Bronchial epithelial cell (primary cell): ENCODE data around the gene RASGRF2. TPM values are rescaled to one million over a fixed set of nuclear protein-coding genes. Genes with fewer than 3 reads are reported as not detected.

Experiments used
- DNase-seq: peaks from one replicate; pipeline ENCODE4 v3.0.0-alpha.2; 2010; ENCODE audit warnings: low read depth
- FAIRE-seq: peaks from 2 replicates; lab custom pipeline; 2011; peaks lifted over from hg19 to GRCh38; lab: Jason Lieb, UNC
- H3K27me3 ChIP-seq: 2 replicates; pipeline ENCODE4 v1.5.1; 2011; ENCODE audit warnings: low read length; ENCODE audit not compliant: control insufficient read depth, insufficient read depth
- H3K36me3 ChIP-seq: 2 replicates; pipeline ENCODE4 v1.5.1; 2011; ENCODE audit warnings: low read length; ENCODE audit not compliant: control insufficient read depth, insufficient read depth
- H3K4me3 ChIP-seq: 2 replicates; pipeline ENCODE4 v1.5.1; 2011; ENCODE audit warnings: mild to moderate bottlenecking, low read depth, low read length, control low read depth
- CTCF ChIP-seq: IDR thresholded peaks from 2 replicates; pipeline ENCODE4 v1.5.1; 2011; ENCODE audit warnings: mild to moderate bottlenecking, moderate library complexity, low read length, control low read depth, inconsistent platforms; ENCODE audit not compliant: insufficient read depth, severe bottlenecking
- total RNA-seq: library from RNA; depleted of rRNA; stranded (reverse); fragments of >200 nt; gene quantifications from 2 replicates; pipeline ENCODE4 v1.2.1, GENCODE V29; 2014

RASGRF2 gene
- total RNA-seq, 1 donor from 2014 or later = 0.53 TPM

GRCh38 chr5:81165493-81166119 lies 205.4 kb downstream of the RASGRF2 start:
- FAIRE-seq = no peak
- Histone ChIP-seq H3K27me3 (no peaks in the 10 kb centered on the region), H3K36me3 (no peaks in the 10 kb centered on the region), H3K4me3 (no peak overlapping the region)
- TF ChIP-seq CTCF = peak; percentile 84
- peak; percentile 71 for DNase-seq

- no peaks in the 10 kb centered on the region for H3K36me3 ChIP-seq
- DNase-seq (no peak), FAIRE-seq (no peak)
Observed at GRCh38 chr5:81166430-81166829, 206.3 kb downstream of the RASGRF2 start.

DNA sequence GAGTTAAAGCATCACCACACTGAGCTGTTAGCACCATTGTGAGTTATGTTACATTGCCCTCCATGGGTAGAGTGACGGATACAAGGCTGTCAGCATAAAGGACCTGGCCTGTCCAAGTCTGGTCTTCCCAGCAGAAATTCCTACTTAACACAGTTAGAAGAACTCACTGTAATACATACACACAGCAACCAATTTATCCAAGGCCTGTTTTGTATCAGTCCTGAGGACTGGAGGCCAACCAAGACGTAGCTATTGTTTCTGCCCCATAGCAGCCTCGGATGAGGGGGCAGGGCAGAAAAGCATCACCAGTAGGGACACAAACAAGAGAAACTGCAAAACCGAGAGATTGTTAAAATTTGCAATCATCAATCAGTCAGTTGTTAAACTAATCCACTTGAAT lies 206.9 kb downstream of the RASGRF2 start:
- no peaks in the 10 kb centered on the region for H3K27me3 ChIP-seq
- H3K36me3 ChIP-seq = no peaks in the 10 kb centered on the region
- no peak overlapping the region for H3K4me3 ChIP-seq
- no peak for TF ChIP-seq CTCF
- FAIRE-seq (no peak), DNase-seq (no peak)

More at GRCh38 chr5:81166430-81166829, 206.3 kb downstream of the RASGRF2 start:
- no peak overlapping the region for H3K4me3 ChIP-seq
- no peak for TF ChIP-seq CTCF
- no peaks in the 10 kb centered on the region for H3K27me3 ChIP-seq

- no peak for DNase-seq
- Histone ChIP-seq H3K4me3 (no peak overlapping the region), H3K27me3 (no peaks in the 10 kb centered on the region), H3K36me3 (no peaks in the 10 kb centered on the region)
- FAIRE-seq = no peak
- no peak for TF ChIP-seq CTCF
Observed at GRCh38 chr5:81167544-81167943, 207.4 kb downstream of the RASGRF2 start.

DNA sequence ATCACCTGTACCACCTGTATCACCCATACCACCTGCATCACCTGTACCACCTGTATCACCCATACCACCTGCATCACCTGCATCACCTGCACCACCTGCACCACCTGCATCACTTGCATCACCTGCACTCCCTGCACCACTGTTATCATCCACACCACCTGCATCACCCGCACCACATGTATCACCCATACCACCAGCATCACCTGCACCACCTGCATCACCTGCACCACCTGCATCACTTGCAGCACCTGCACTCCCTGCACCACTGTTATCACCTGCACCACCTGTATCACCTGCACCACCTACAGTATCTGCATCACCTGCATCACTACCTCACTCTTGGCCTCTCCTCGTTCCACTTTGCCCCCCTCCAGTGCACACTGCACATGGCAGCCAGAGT lies 209.8 kb downstream of the RASGRF2 start:
- Histone ChIP-seq H3K4me3 (no peak overlapping the region), H3K36me3 (no peaks in the 10 kb centered on the region), H3K27me3 (no peaks in the 10 kb centered on the region)
- no peak for TF ChIP-seq CTCF
- FAIRE-seq = peak; percentile 55
- no peak for DNase-seq

- FAIRE-seq (no peak), DNase-seq (peak; percentile 22)
- H3K27me3 ChIP-seq = no peaks in the 10 kb centered on the region
- no peak for TF ChIP-seq CTCF
- no peak overlapping the region for H3K4me3 ChIP-seq
- H3K36me3 ChIP-seq = no peaks in the 10 kb centered on the region
Observed at GRCh38 chr5:81171769-81172168, 211.6 kb downstream of the RASGRF2 start.
